SK-N-MC (cell line): ENCODE results near the gene ARVCF.

Experiments used
- DNase-seq: peaks from one replicate; pipeline ENCODE4 v3.0.0-alpha.2; 2011; ENCODE audit warnings: low read depth, low spot score
- H3K27ac ChIP-seq: fragments of 200-600 bp; sonication (generic); 2 replicates; pipeline ENCODE4 v1.5.1; 2016; ENCODE audit warnings: mixed run types
- H3K36me3 ChIP-seq: fragments of 200-600 bp; sonication (generic); 2 replicates; pipeline ENCODE4 v1.6.1; 2017; ENCODE audit warnings: antibody characterized with exemption, low read length, mixed read lengths; ENCODE audit not compliant: insufficient read depth
- H3K4me3 ChIP-seq: fragments of 200-600 bp; sonication (generic); 2 replicates; pipeline ENCODE4 v1.5.1; 2016
- H3K9ac ChIP-seq: fragments of 200-600 bp; sonication (generic); 2 replicates; pipeline ENCODE4 v1.8.0; 2017; ENCODE audit warnings: mixed run types, mixed read lengths; ENCODE audit not compliant: insufficient read length
- H3K9me3 ChIP-seq: fragments of 200-600 bp; sonication (generic); 2 replicates; pipeline ENCODE4 v1.6.1; 2017; ENCODE audit warnings: low read depth, mild to moderate bottlenecking, antibody characterized with exemption, low read length, moderate library complexity, mixed read lengths
- EZH2 ChIP-seq: fragments of 200-600 bp; sonication (generic); IDR thresholded peaks from one replicate; pipeline ENCODE4 v1.6.1; 2017; ENCODE audit warnings: antibody characterized with exemption
- FOXP2 ChIP-seq: optimal IDR thresholded peaks from 2 replicates; pipeline ENCODE3; 2011; ENCODE audit warnings: mild to moderate bottlenecking, moderate library complexity; ENCODE audit not compliant: insufficient read depth; ENCODE audit errors: extremely low read length, control extremely low read depth
- POLR2AphosphoS5 ChIP-seq: IDR thresholded peaks from 2 replicates; pipeline ENCODE4 v1.6.1; 2012; ENCODE audit warnings: mild to moderate bottlenecking, low read depth, low read length, borderline replicate concordance

Gene ARVCF

DNA sequence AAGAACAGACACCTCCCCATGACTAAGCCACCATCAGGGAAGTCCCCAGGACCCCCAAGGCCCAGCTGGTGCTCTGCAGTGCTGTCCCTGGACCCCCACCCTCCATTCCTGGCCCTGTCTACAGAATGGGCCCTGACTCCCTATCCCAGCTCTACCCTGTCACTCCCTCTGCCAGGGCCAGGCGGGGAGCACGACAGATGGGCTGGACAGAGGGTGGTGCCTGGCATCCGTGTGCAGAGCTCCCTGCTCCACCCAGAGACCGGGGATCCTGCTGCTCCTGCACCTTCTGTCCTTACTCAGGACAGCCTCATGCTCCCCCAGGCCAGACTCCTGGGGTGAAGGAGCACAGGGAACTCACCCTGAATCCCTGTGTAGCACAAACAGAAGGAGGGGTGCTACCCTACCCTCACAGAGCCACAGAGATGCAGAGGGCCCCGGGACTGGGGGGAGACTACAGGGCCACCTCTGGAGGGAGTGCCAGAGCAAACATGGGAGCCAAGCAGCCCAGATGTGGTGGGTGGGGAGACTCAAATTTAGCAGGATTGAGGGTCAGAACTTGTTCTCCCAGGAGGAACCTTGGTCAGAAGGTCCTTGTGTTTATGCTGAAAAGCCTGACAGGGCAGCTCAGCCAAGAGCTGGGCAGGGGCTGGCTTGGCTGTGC is 2.0 kb downstream of the ARVCF start:
- Histone ChIP-seq H3K9me3 (no peaks in the 10 kb centered on the region), H3K9ac (no peak overlapping the region), H3K36me3 (no peaks in the 10 kb centered on the region), H3K4me3 (no peak overlapping the region), H3K27ac (no peak overlapping the region)
- TF ChIP-seq FOXP2 (no peak), EZH2 (no peak), POLR2AphosphoS5 (no peak)
- DNase-seq: no peak

DNA sequence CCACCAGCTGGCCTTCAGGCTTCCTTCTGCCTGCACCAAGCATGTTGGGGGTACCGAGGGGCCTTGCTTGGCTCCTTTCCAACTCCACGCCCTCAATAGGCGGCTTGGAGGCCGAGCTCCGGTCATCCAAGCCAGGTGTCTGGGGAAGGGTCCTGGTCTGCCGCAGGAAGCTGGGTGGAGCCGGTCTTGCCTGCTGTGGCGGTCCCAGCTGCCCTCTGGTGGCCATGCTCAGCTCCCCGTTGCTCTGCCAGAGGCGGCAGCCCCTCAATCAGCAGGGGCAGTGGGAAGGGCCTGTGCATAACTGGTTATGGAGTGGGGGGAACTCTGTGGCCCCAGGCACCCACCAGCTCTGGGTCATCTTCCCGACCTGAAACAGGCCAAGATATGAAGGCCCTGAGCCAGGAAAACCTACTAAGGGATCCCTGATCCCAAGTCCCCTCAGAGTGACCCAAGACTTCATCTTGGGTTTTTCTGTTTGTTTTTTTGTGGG is 3.2 kb downstream of the ARVCF start:
- Histone ChIP-seq H3K36me3 (no peaks in the 10 kb centered on the region), H3K9ac (no peak overlapping the region), H3K4me3 (no peak overlapping the region), H3K9me3 (no peaks in the 10 kb centered on the region), H3K27ac (no peak overlapping the region)
- DNase-seq: no peak
- TF ChIP-seq POLR2AphosphoS5: no peak
- no peak for TF ChIP-seq FOXP2
- no peak for TF ChIP-seq EZH2

DNA sequence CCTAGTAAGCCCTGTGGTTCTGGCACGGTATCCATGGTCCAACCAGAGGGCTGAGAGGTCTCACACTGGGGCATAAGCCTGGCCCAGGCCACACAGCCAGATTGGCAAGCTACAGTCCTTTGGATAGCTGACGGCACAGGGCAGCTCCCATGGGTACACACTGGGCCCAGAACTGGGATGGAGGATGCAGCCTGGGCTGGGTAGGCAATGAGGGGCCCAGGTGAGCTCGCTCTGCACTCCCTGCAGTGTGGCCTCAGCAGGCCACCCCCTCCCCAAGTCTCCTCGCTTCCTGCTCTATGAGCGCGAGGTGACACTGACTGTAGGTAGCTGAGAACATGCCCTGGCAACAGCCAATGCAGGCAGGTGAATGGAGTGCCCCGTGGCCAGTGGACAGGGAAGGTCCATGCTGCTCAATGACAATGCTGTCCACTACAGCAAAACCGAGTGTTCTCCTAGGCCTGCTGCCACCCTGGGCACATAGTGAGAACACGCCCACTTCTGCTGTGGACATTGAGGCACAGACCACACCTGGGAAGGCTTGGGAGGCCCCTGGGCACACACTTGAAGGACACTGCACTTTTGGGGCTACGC is 3.8 kb downstream of the ARVCF start:
- no peak for TF ChIP-seq EZH2
- TF ChIP-seq FOXP2: no peak
- TF ChIP-seq POLR2AphosphoS5: no peak
- Histone ChIP-seq H3K9ac (no peak overlapping the region), H3K27ac (no peak overlapping the region), H3K36me3 (no peaks in the 10 kb centered on the region), H3K4me3 (no peak overlapping the region), H3K9me3 (no peaks in the 10 kb centered on the region)
- no peak for DNase-seq

DNA sequence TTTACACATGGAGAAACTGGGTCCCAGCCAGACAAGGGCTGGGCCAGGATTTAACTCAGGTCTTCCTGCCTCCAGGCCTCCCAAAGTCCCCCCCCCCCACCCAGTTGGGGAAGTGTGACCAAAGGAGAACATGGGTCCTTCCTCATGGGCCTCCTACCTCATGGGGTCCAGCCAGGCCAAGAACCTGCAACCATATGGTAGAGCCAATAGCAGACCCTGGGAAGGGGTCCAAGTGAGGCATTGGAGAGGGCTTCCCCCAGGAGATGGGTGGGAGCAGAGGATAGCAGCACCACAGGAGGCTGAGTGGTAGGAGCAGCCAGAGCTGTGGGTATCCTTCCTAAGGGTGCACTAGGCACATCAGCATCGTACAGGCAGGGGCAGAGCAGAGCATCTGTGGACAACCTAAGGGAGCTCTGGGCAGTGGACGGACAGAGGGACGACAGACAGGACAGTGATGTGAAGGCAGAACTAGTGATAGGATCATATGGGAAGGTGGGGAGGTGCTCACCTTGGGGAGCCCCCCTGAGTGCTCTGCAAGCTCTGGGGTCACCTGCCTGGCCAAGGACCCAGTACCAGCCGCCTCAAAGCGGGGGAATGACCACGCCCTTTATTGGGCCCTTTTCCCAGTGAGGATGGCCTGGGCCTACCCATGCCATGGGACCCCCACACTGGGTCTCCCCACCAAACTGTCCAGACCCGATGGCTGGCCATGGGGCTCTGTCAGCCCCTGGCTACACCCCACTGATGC is 4.5 kb downstream of the ARVCF start:
- Histone ChIP-seq H3K9ac (no peak overlapping the region), H3K4me3 (no peak overlapping the region), H3K36me3 (no peaks in the 10 kb centered on the region), H3K9me3 (no peaks in the 10 kb centered on the region), H3K27ac (no peak overlapping the region)
- TF ChIP-seq EZH2 (no peak), POLR2AphosphoS5 (no peak), FOXP2 (no peak)
- DNase-seq: no peak

DNA sequence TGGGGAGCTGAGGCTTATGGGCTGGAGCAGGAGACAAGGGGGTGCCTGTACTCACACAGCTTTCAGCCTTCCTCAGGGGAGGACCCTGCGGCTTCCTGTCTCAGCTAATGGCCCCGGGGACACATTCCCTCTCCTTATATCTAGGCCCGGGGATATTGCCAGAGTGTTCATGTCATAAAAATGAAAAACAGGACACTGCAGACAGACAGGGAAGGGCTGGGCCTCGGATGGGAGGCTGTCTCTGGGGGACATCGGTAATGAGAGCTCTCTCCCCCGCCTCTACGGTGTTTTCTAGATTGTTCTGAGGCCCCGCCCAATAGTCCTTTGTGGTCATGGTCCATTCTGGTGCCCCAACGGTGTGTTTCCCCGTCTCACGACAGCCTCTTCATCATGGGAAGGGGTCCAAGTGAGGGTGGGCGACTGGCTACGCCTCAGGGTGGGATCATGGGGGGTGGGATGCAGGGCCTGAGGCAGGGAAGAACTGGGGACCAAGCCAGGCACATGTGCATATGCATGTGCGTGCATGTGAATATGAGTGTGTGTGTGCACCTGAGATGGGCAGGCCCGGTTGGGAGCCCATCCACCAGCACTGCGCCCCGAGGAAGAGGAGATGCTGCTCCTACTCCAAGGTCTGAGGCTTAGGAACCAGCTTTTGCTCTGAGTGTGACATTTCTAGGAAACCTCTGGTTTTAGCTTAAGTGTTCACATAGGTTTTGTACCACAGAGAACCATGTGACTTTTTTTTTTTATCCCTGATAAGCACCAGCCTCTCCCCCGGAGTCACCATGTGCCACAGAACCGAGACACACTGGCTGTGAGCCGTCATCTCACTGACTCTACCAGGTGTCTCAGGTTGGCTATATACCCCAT is 5.3 kb downstream of the ARVCF start:
- no peak for DNase-seq
- TF ChIP-seq EZH2: no peak
- no peak for TF ChIP-seq FOXP2
- no peak for TF ChIP-seq POLR2AphosphoS5
- H3K36me3 ChIP-seq: no peaks in the 10 kb centered on the region
- no peaks in the 10 kb centered on the region for H3K9me3 ChIP-seq
- H3K4me3 ChIP-seq: no peak overlapping the region
- H3K27ac ChIP-seq: no peak overlapping the region
- no peak overlapping the region for H3K9ac ChIP-seq

DNA sequence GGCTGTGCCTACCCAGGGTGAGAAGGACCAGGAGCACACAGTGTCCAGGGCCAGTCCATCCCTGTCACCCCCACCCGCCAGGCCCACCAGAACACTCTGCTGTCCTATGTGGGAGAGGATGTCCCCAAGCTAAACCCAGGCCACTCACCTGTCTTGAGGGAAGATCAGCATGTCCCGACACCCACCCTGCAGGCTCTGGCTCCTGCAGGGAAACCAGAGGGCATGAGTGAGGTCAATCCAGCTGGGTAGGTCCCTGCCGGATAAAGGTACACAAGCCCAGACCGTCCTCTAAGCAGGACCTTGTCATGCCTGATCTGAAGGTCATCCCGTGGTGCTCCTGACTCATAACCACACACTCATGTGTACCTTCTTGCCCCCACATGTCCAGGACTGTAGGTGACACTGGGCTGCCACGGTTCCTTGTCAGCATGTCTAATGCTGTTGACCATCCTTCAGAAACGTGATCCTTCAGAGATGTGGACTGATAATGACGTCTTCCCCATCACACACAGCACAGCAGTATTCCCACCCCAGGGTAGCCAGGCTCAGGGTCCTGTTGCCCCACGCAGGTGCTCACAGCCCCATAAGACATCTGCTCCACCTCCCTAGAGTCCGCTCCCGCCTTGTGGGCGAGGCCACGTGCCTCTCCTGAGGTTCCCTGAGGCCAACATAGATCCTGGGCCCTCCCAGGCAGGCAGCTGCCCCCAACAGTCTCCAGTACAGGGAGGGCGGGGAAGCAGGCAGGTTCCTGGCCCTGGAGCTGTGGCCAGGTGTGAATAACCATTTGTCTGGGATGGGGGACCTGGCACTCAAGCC is 6.1 kb downstream of the ARVCF start:
- DNase-seq: no peak
- no peak overlapping the region for H3K4me3 ChIP-seq
- no peak for TF ChIP-seq FOXP2
- TF ChIP-seq POLR2AphosphoS5: no peak
- TF ChIP-seq EZH2: no peak
- no peaks in the 10 kb centered on the region for H3K9me3 ChIP-seq
- no peaks in the 10 kb centered on the region for H3K36me3 ChIP-seq
- no peak overlapping the region for H3K27ac ChIP-seq
- H3K9ac ChIP-seq: no peak overlapping the region

DNA sequence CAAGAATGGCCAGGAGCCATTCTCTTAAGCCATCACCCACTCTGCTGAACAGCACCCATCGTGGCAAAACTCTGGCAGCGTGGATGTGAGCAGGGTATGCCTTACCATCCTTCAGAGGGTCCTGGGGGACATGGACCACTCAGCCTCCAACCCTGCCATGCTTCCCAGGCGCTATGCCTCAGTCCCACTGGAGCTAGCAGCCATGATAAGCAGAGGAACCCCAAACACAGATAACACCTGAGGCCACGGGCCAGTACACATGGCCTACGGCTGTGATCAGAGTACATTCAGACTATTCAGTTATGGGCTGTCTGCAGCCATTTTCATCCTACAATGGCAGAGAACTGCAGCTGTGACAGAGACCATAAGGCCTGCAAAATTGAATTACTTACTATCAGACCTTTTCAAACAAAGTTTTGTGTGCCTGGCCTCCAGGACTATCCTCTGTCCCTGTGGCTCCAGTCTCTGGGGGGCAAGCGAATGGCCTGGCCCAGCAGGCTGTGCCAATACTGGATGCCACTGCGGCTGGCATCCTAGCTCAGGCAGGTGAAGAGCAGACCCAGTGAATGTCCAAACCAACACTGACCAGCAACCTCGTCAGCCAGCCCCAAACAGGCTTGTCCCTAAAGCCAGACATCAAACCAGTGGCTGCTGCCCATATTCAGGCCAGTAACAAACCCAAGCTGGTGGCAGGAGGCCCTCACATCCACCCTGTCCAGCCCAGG is 6.9 kb downstream of the ARVCF start:
- TF ChIP-seq FOXP2: no peak
- Histone ChIP-seq H3K9me3 (no peaks in the 10 kb centered on the region), H3K4me3 (no peak overlapping the region), H3K9ac (no peak overlapping the region), H3K36me3 (no peaks in the 10 kb centered on the region), H3K27ac (no peak overlapping the region)
- DNase-seq: no peak
